PC-9 (cell line): ENCODE results near the gene SYCN. TPM values are rescaled to one million over a fixed set of nuclear protein-coding genes. Genes with fewer than 3 reads are reported as not detected.

ENCODE experiments used
- BruUV-seq: library from RNA; stranded (reverse); fragments of 400-500 nt; replicated peaks from 2 replicates; lab custom pipeline; 2021; lab: Mats Ljungman, UMichigan
- CTCF ChIA-PET: fragments of 300-600 bp; sonication (Branson Sonifier 250); formaldehyde crosslinking; loops from one replicate; lab custom pipeline; 2022; ENCODE audit warnings: antibody characterized with exemption; lab: Charles Lee
- POLR2A ChIA-PET: fragments of 300-600 bp; sonication (Branson Sonifier 250); formaldehyde crosslinking; loops from one replicate; lab custom pipeline; 2022; ENCODE audit warnings: antibody characterized with exemption; ENCODE audit not compliant: unreplicated experiment; lab: Charles Lee
- DNase-seq, 2 experiments: peaks; one replicate each; pipeline versions ENCODE4 v3.0.0 to v3.0.0-alpha.2; 2015 to 2022; ENCODE audit warnings: mixed read lengths in 1 of 2
- H2AFZ ChIP-seq: fragments of 200-600 bp; sonication (generic); 2 replicates; pipeline ENCODE4 v1.8.1; 2017; ENCODE audit warnings: antibody characterized with exemption
- H3F3A ChIP-seq: fragments of 200-600 bp; sonication (generic); 2 replicates; pipeline ENCODE4 v1.8.1; 2017; ENCODE audit warnings: antibody characterized with exemption, mild to moderate bottlenecking, low read depth; ENCODE audit not compliant: insufficient read depth
- H3K27ac ChIP-seq: fragments of 200-600 bp; sonication (generic); 2 replicates; pipeline ENCODE4 v1.6.1; 2016; ENCODE audit warnings: mixed run types
- H3K27me3 ChIP-seq: fragments of 200-600 bp; sonication (generic); 2 replicates; pipeline ENCODE4 v1.6.1; 2016; ENCODE audit warnings: low read depth, mixed run types; ENCODE audit not compliant: insufficient read depth
- H3K36me3 ChIP-seq: fragments of 200-600 bp; sonication (generic); 2 replicates; pipeline ENCODE4 v1.6.1; 2016; ENCODE audit warnings: low read depth, mixed run types
- H3K4me1 ChIP-seq: fragments of 200-600 bp; sonication (generic); replicated peaks from 2 replicates; pipeline ENCODE4 v1.6.1; 2016; ENCODE audit warnings: mixed run types; ENCODE audit not compliant: insufficient read depth
- H3K4me2 ChIP-seq: fragments of 200-600 bp; sonication (generic); 2 replicates; pipeline ENCODE4 v1.6.1; 2017; ENCODE audit warnings: mixed run types
- H3K4me3 ChIP-seq: fragments of 200-600 bp; sonication (generic); 2 replicates; pipeline ENCODE4 v1.6.1; 2016; ENCODE audit warnings: mixed run types
- H3K79me2 ChIP-seq: fragments of 200-600 bp; sonication (generic); 2 replicates; pipeline ENCODE4 v1.6.1; 2017; ENCODE audit warnings: low read depth, mixed run types
- H3K9me2 ChIP-seq: fragments of 200-600 bp; sonication (generic); 2 replicates; pipeline ENCODE4 v1.8.1; 2017; ENCODE audit warnings: mild to moderate bottlenecking; ENCODE audit not compliant: insufficient read depth
- H3K9me3 ChIP-seq: fragments of 200-600 bp; sonication (generic); 2 replicates; pipeline ENCODE4 v1.8.1; 2016; ENCODE audit warnings: low read depth; ENCODE audit not compliant: insufficient read depth
- H4K20me1 ChIP-seq: fragments of 200-600 bp; sonication (generic); 2 replicates; pipeline ENCODE4 v1.8.1; 2017; ENCODE audit not compliant: insufficient read depth
- EZH2 ChIP-seq: fragments of 200-600 bp; sonication (generic); IDR thresholded peaks from 2 replicates; pipeline ENCODE4 v1.8.0; 2017; ENCODE audit warnings: antibody characterized with exemption, low read depth
- intact Hi-C: fragments of 100-400 bp; cut with micrococcal nuclease; formaldehyde crosslinking; loops from one replicate; pipeline ENCODE4 v1.10.0; 2022; ENCODE audit not compliant: unreplicated experiment
- total RNA-seq: library from RNA; stranded (reverse); gene quantifications from 2 replicates; pipeline ENCODE4 v1.2.3, GENCODE V29; 2021
- TF ChIP-seq, protein P1 (sequence below): fragments of 200-600 bp; sonication (generic); conservative IDR thresholded peaks from 2 replicates; pipeline ENCODE4 v1.6.1; 2017; ENCODE audit warnings: mixed run types, antibody characterized with exemption, mild to moderate bottlenecking, moderate library complexity

The SYCN gene
- total RNA-seq, 1 experiment from 2014 or later, result not detected

GRCh38 chr19:39207293-39207836, 3.3 kb upstream of the SYCN start:
- H3K79me2 ChIP-seq, result no peaks in the 10 kb centered on the region
- H3K27me3 ChIP-seq, result no peaks in the 10 kb centered on the region
- H3K9me2 ChIP-seq, result no peaks in the 10 kb centered on the region
- no peak overlapping the region for H3K4me3 ChIP-seq
- peaks cover 5% of the 10 kb centered on the region; the same call in 1 of the 2 replicates for H3F3A ChIP-seq
- no peak for DNase-seq
- ChIA-PET POLR2A (interaction anchor here (0.7 kb wide), 1 partner anchor 167 kb away, joined by 7 read pairs; no protein-coding TSS in a partner anchor), CTCF (no interaction called here)
- no peak overlapping the region for H2AFZ ChIP-seq
- H3K27ac ChIP-seq, result no peak overlapping the region
- no peaks in the 10 kb centered on the region for H3K9me3 ChIP-seq
- H4K20me1 ChIP-seq, result no peaks in the 10 kb centered on the region
- H3K36me3 ChIP-seq, result no peaks in the 10 kb centered on the region
- TF ChIP-seq, protein P1, sequence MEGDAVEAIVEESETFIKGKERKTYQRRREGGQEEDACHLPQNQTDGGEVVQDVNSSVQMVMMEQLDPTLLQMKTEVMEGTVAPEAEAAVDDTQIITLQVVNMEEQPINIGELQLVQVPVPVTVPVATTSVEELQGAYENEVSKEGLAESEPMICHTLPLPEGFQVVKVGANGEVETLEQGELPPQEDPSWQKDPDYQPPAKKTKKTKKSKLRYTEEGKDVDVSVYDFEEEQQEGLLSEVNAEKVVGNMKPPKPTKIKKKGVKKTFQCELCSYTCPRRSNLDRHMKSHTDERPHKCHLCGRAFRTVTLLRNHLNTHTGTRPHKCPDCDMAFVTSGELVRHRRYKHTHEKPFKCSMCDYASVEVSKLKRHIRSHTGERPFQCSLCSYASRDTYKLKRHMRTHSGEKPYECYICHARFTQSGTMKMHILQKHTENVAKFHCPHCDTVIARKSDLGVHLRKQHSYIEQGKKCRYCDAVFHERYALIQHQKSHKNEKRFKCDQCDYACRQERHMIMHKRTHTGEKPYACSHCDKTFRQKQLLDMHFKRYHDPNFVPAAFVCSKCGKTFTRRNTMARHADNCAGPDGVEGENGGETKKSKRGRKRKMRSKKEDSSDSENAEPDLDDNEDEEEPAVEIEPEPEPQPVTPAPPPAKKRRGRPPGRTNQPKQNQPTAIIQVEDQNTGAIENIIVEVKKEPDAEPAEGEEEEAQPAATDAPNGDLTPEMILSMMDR, result no peak
- TF ChIP-seq EZH2, result no peak
- no peaks in the 10 kb centered on the region for H3K4me1 ChIP-seq
- no TSS peak for BruUV-seq
- intact Hi-C loops, result no loop called here
- H3K4me2 ChIP-seq, result no peak overlapping the region

GRCh38 chr19:39206122-39206521, 2.1 kb upstream of the SYCN start:
- ChIA-PET POLR2A (no interaction called here), CTCF (no interaction called here)
- no peak overlapping the region for H3K27ac ChIP-seq
- no peaks in the 10 kb centered on the region for H3K27me3 ChIP-seq
- H3K4me2 ChIP-seq, result no peak overlapping the region
- no peak overlapping the region for H3K4me3 ChIP-seq
- no peak overlapping the region for H2AFZ ChIP-seq
- H3K9me3 ChIP-seq, result no peaks in the 10 kb centered on the region
- no peaks in the 10 kb centered on the region for H3K9me2 ChIP-seq
- H3F3A ChIP-seq, result peaks cover 3% of the 10 kb centered on the region; the same call in 1 of the 2 replicates
- H4K20me1 ChIP-seq, result no peaks in the 10 kb centered on the region
- DNase-seq, result no peak
- no TSS peak for BruUV-seq
- H3K36me3 ChIP-seq, result no peaks in the 10 kb centered on the region
- no peaks in the 10 kb centered on the region for H3K79me2 ChIP-seq
- H3K4me1 ChIP-seq, result no peaks in the 10 kb centered on the region
- no peak for TF ChIP-seq EZH2
- TF ChIP-seq, protein P1, result no peak
- intact Hi-C loops, result no loop called here

- no peaks in the 10 kb centered on the region for H3K4me1 ChIP-seq
- H3K27ac ChIP-seq, result no peak overlapping the region
- H2AFZ ChIP-seq, result no peak overlapping the region
- no peaks in the 10 kb centered on the region for H3K9me3 ChIP-seq
- ChIA-PET CTCF (no interaction called here), POLR2A (interaction anchor here (0.7 kb wide), 1 partner anchor 588 kb away, joined by 4 read pairs; no protein-coding TSS in a partner anchor)
- no peaks in the 10 kb centered on the region for H3K36me3 ChIP-seq
- H3F3A ChIP-seq, result no peaks in the 10 kb centered on the region; the same call in 1 of the 2 replicates
- no peak overlapping the region for H3K4me3 ChIP-seq
- H3K9me2 ChIP-seq, result no peaks in the 10 kb centered on the region
- intact Hi-C loops, result no loop called here
- DNase-seq, result no peak
- TF ChIP-seq, protein P1, result no peak
- no peak for TF ChIP-seq EZH2
- H3K4me2 ChIP-seq, result no peak overlapping the region
- BruUV-seq, result no TSS peak
- no peaks in the 10 kb centered on the region for H3K79me2 ChIP-seq
- no peaks in the 10 kb centered on the region for H3K27me3 ChIP-seq
- no peaks in the 10 kb centered on the region for H4K20me1 ChIP-seq
These were observed 1.3 kb upstream of the SYCN start for GRCh38 chr19:39205449-39205764.
